Coronary artery (tissue), 2 donors: ENCODE results near the gene CYP8B1.

Source experiments
- DNase-seq: peaks from one replicate; pipeline ENCODE4 v3.0.0-alpha.2; 2017; ENCODE audit warnings: low spot score
- H3K27ac ChIP-seq, 2 donors: fragments of 200-600 bp; sonication (generic); one replicate each; pipeline ENCODE4 v1.5.1; 2016 to 2019
- H3K4me3 ChIP-seq: fragments of 200-600 bp; sonication (generic); 2 replicates; pipeline ENCODE4 v1.5.1; 2016; ENCODE audit warnings: mild to moderate bottlenecking, moderate library complexity
- TF ChIP-seq, protein P1 (sequence below): fragments of 200-600 bp; sonication (generic); IDR thresholded peaks from one replicate; pipeline ENCODE4 v1.5.1; 2019; ENCODE audit warnings: antibody characterized with exemption

CYP8B1 gene

DNA sequence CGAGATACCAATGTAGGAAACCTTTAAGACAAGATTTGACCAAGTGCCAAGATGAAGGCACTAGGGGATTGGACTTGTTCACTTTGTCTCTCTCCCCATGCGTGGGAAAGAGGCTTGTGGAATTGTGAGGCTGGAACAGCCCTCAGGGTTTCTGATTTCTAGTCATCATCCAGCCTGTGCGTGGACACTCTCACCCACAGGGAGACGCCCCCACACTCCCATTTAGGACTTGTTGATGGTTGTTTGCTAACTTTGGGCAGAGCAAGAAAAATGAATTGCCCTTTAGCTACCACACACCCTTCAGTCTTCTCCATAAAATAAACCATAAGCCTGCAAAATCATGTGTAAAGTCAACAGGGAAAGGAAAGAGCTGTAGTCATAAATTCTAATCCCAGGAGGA lies 48.0 kb downstream of the CYP8B1 start:
- Histone ChIP-seq H3K27ac (no peak overlapping the region), H3K4me3 (no peak overlapping the region)
- TF ChIP-seq, protein P1, sequence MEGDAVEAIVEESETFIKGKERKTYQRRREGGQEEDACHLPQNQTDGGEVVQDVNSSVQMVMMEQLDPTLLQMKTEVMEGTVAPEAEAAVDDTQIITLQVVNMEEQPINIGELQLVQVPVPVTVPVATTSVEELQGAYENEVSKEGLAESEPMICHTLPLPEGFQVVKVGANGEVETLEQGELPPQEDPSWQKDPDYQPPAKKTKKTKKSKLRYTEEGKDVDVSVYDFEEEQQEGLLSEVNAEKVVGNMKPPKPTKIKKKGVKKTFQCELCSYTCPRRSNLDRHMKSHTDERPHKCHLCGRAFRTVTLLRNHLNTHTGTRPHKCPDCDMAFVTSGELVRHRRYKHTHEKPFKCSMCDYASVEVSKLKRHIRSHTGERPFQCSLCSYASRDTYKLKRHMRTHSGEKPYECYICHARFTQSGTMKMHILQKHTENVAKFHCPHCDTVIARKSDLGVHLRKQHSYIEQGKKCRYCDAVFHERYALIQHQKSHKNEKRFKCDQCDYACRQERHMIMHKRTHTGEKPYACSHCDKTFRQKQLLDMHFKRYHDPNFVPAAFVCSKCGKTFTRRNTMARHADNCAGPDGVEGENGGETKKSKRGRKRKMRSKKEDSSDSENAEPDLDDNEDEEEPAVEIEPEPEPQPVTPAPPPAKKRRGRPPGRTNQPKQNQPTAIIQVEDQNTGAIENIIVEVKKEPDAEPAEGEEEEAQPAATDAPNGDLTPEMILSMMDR: no peak
- DNase-seq: no peak

DNA sequence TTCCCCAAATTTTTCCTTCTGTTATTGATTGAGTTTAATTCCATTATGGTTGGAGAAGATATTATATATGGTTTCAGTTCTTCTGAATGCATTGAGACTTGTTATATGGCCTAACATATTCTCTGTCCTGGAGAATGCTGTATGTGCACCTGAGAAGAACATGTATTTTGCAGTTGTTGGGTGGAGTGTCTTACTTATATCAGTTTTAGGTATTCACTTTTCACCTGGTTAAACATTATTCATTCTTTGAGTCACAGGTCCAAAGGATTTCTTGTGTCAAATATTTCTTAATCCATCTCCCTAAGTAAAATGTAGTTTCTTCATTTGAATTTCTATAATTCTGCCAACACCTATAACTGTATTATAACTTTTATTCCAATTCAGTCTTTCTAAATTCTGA lies 48.7 kb downstream of the CYP8B1 start:
- Histone ChIP-seq H3K27ac (no peak overlapping the region), H3K4me3 (no peak overlapping the region)
- TF ChIP-seq, protein P1: no peak
- DNase-seq: no peak

DNA sequence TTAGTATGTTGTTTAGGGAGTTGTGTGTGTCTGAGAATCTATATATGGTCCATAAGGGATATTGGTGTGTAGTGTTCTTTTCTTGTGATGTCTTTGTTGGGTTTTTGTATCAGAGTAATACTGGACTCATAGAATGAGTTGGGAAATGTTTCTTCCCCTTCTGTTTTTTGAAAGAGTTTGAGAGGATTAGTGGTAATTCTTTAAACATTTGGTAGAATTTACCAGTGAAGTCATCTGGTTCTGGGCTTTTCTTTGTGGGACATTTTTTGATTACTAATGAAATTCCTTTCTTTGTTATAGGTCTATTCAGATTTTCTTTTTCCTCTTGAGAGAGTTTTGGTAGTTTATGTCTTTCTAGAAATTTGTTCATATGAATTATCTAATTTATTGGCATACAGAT lies 49.5 kb downstream of the CYP8B1 start:
- no peak overlapping the region for H3K4me3 ChIP-seq
- TF ChIP-seq, protein P1: no peak
- no peak overlapping the region for H3K27ac ChIP-seq
- no peak for DNase-seq

DNA sequence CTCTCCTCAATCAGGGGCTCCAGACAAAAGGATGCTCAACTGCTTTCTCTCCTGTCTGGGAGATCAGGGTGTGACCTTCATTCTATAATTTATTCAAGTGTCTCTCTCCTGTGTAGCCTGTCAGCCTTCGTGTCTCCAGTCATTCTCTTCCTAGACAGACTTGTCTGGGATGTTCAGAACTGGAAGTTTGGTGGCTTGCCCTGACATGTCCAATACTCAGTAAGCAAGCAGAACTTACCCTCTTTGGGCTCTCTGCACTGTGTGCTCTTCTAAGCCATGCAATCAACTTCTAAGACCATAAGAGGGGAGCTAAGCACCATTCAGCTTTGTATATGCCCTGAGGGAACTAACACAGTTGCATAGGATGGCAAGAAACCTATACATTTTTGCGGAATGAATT lies 52.3 kb downstream of the CYP8B1 start:
- TF ChIP-seq, protein P1: no peak
- no peak overlapping the region for H3K4me3 ChIP-seq
- H3K27ac ChIP-seq: no peak overlapping the region
- DNase-seq: no peak

DNA sequence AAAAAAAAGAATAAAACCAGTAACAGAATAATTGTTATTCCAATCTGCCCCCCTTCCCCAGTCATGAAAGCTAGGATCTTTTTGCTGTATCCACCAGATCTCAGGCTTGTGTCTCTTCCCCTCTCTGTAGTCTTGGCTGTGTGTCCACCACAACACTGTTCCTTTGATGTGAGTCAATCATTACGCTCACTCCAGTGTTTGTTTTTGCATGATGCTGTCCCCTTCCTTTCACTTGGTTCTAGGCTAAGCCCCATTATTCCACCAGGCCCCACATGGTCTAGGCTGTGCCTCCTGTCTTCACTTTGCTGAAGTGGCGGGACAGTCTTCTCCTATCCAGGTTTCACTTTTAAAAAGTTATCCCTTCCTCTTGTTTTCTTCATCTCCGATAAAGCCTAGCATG lies 52.9 kb downstream of the CYP8B1 start:
- TF ChIP-seq, protein P1: no peak
- DNase-seq: no peak
- Histone ChIP-seq H3K27ac (no peak overlapping the region), H3K4me3 (no peak overlapping the region)
